ENCODE results near the gene LYZL2. TPM values are rescaled to one million over a fixed set of nuclear protein-coding genes. Genes with fewer than 3 reads are reported as not detected.

The LYZL2 gene
- total and polyA plus RNA-seq, 9 of the 15 experiments (the other 6 are each of a cell fraction or from before 2014, with no cell fraction given) = not detected

GRCh38 chr10:30573721-30574431 is 55.7 kb downstream of the LYZL2 start:
- Histone ChIP-seq H3K4me1 (replicated peaks in 1 of 2; ENCODE audit: control insufficient read depth in 2 of 2, insufficient read depth in 2 of 2, low read length in 2 of 2) (no peaks in the 10 kb centered on the region), H3K27me3 (ENCODE audit: control insufficient read depth in 2 of 2, insufficient read depth in 2 of 2, low read length in 2 of 2) (no peaks in the 10 kb centered on the region), H4K20me1 (replicated peaks; ENCODE audit: control insufficient read depth, insufficient read depth, low read length) (no peaks in the 10 kb centered on the region), H3K9ac (ENCODE audit: insufficient read depth in 1 of 2, low read depth in 2 of 2, low read length in 2 of 2) (no peak overlapping the region), H3K9me3 (replicated peaks; ENCODE audit: control insufficient read depth, insufficient read depth, low read depth, low read length) (no peaks in the 10 kb centered on the region), H3K36me3 (ENCODE audit: control insufficient read depth, insufficient read depth, low read length) (no peaks in the 10 kb centered on the region), H3K79me2 (ENCODE audit: control insufficient read depth, insufficient read depth, low read length) (no peaks in the 10 kb centered on the region), H3K4me3 (no peak overlapping the region), H3K4me2 (ENCODE audit: insufficient read depth, low read length) (no peak overlapping the region), H2AFZ (ENCODE audit: low read depth, low read length) (peak overlapping the region; percentile 40; the same call in 1 of the 2 replicates), H3K9me1 (ENCODE audit: control insufficient read depth, insufficient read depth, low read length) (no peaks in the 10 kb centered on the region), H3K27ac (ENCODE audit: extremely low read depth, low read depth, low read length) (no peak overlapping the region)
- ChIA-PET CTCF (ENCODE audit: low intra/inter-chr PET ratio) (no interaction called here), POLR2A (interaction anchor here (1.1 kb wide), 1 partner anchor 20 kb away, joined by 3 read pairs; no protein-coding TSS in a partner anchor)
- FAIRE-seq (no peak), ATAC-seq (no peak), DNase-seq (ENCODE audit: extremely low read depth in 1 of 4, low spot score in 3 of 4) (no peak)
- intact Hi-C loops (cut with micrococcal nuclease) = no loop called here
- 31% methylated on average over 7 of the region's 7 CpGs for WGBS (ENCODE audit: insufficient coverage, low coverage, missing lambda C conversion rate)
- TF ChIP-seq U2AF2 (optimal IDR thresholded peaks at IDR 0.05; ENCODE audit: low read depth, low read length) = no peak
- no peak for TF ChIP-seq SRSF1 (IDR thresholded peaks at IDR 0.05; ENCODE audit: low read depth, low read length)
- TF ChIP-seq BCL6 (CRISPR knock-in tag; IDR thresholded peaks at IDR 0.05) = no peak
- TF ChIP-seq BRD4 (IDR thresholded peaks at IDR 0.05) = no peak
- no peak for TF ChIP-seq ZNF232 (CRISPR knock-in tag; IDR thresholded peaks at IDR 0.05)
- TF ChIP-seq NRF1 (conservative IDR thresholded peaks at IDR 0.05 in 1 of 2, IDR thresholded peaks at IDR 0.05 in 1 of 2) = no peak
- TF ChIP-seq ZNF79 (CRISPR knock-in tag; IDR thresholded peaks at IDR 0.05; ENCODE audit: low read depth) = no peak
- TF ChIP-seq ZNF280B (CRISPR knock-in tag; IDR thresholded peaks at IDR 0.05) = no peak
- no peak for TF ChIP-seq YBX1 (IDR thresholded peaks at IDR 0.05)
- no peak for TF ChIP-seq NR2F6 (CRISPR knock-in tag; IDR thresholded peaks at IDR 0.05)
- no peak for TF ChIP-seq MAFF (IDR thresholded peaks at IDR 0.05; ENCODE audit: low read length)
- TF ChIP-seq JUNB (CRISPR knock-in tag; conservative IDR thresholded peaks at IDR 0.05) = no peak
- TF ChIP-seq SRSF3 (IDR thresholded peaks at IDR 0.05; ENCODE audit: insufficient read depth, low read length) = no peak
- no peak for TF ChIP-seq RNF219 (CRISPR knock-in tag; IDR thresholded peaks at IDR 0.05)
- no peak for TF ChIP-seq TAF7 (tag; IDR thresholded peaks at IDR 0.05)
- no peak for TF ChIP-seq BRF1 (IDR thresholded peaks at IDR 0.05; ENCODE audit: borderline replicate concordance, extremely low read depth, insufficient read length)
- TF ChIP-seq HSF4 (CRISPR knock-in tag; IDR thresholded peaks at IDR 0.05; ENCODE audit: borderline replicate concordance) = no peak
- no TSS peak for BruUV-seq (replicated peaks)
- in situ Hi-C loops (cut with MboI) = no loop called here
